ENCODE data around the gene FBXL4. TPM values are rescaled to one million over a fixed set of nuclear protein-coding genes. Genes with fewer than 3 reads are reported as not detected.
A peak's percentile ranks its signal among the peaks of the same experiment; 100 is the strongest.

FBXL4 gene
- total and polyA plus RNA-seq, 2 donors (not counting 1 experiment from before 2014, with no cell fraction given) = 16.8 to 18.1 TPM

DNA sequence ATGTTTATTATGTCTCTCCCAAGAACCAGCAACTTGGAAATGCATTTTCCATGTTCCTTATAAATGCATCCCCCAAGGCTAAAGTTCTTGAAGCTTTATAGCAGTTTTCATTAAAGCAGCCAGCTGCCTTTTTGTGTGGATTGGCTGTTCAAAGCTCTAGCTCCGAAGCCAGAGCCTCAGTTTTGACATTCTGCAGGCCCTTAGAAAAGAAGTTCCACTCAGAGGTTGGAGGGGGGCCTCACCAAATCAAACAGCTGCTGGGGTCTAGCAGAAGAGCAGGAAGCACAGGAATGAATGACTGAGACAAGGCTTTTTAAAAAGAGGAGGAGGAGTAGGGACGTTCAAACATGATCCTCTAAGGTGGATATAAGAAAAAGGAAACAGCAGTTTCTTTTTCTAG lies 117.6 kb downstream of the FBXL4 start:
- no peak for DNase-seq (ENCODE audit: low read depth in 2 of 2)
- Histone ChIP-seq H3K4me2 (ENCODE audit: extremely low read depth, insufficient read depth, low read length) (no peak overlapping the region), H3K4me3 (replicated peaks in 1 of 4; ENCODE audit: control extremely low read depth in 1 of 4, insufficient read depth in 1 of 4, low read depth in 3 of 4, low read length in 4 of 4) (no peak overlapping the region), H4K20me1 (ENCODE audit: control insufficient read depth, extremely low read depth, insufficient read depth, low read length) (no peaks in the 10 kb centered on the region), H2AFZ (ENCODE audit: low read length) (no peak overlapping the region), H3K79me2 (ENCODE audit: control insufficient read depth, insufficient read depth, low read length) (no peaks in the 10 kb centered on the region), H3K36me3 (ENCODE audit: control insufficient read depth, insufficient read depth, low read length) (no peaks in the 10 kb centered on the region), H3K4me1 (ENCODE audit: control insufficient read depth, extremely low read depth, insufficient read depth, low read length) (peaks cover 6% of the 10 kb centered on the region), H3K9me3 (ENCODE audit: control insufficient read depth, insufficient read depth, low read depth, low read length) (no peaks in the 10 kb centered on the region), H3K9ac (ENCODE audit: insufficient read depth, low read length) (no peak overlapping the region), H3K27ac (ENCODE audit: insufficient read depth, low read length) (no peak overlapping the region), H3K27me3 (ENCODE audit: control insufficient read depth, insufficient read depth, low read length) (peaks cover 72% of the 10 kb centered on the region)
- TF ChIP-seq, protein P1, sequence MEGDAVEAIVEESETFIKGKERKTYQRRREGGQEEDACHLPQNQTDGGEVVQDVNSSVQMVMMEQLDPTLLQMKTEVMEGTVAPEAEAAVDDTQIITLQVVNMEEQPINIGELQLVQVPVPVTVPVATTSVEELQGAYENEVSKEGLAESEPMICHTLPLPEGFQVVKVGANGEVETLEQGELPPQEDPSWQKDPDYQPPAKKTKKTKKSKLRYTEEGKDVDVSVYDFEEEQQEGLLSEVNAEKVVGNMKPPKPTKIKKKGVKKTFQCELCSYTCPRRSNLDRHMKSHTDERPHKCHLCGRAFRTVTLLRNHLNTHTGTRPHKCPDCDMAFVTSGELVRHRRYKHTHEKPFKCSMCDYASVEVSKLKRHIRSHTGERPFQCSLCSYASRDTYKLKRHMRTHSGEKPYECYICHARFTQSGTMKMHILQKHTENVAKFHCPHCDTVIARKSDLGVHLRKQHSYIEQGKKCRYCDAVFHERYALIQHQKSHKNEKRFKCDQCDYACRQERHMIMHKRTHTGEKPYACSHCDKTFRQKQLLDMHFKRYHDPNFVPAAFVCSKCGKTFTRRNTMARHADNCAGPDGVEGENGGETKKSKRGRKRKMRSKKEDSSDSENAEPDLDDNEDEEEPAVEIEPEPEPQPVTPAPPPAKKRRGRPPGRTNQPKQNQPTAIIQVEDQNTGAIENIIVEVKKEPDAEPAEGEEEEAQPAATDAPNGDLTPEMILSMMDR (conservative IDR thresholded peaks at IDR 0.05 in 1 of 2, IDR thresholded peaks at IDR 0.05 in 1 of 2; ENCODE audit: low read depth in 1 of 2, low read length in 2 of 2) = no peak
- no peak for TF ChIP-seq EZH2 (IDR thresholded peaks at IDR 0.05; ENCODE audit: low read length, missing control alignments)

DNA sequence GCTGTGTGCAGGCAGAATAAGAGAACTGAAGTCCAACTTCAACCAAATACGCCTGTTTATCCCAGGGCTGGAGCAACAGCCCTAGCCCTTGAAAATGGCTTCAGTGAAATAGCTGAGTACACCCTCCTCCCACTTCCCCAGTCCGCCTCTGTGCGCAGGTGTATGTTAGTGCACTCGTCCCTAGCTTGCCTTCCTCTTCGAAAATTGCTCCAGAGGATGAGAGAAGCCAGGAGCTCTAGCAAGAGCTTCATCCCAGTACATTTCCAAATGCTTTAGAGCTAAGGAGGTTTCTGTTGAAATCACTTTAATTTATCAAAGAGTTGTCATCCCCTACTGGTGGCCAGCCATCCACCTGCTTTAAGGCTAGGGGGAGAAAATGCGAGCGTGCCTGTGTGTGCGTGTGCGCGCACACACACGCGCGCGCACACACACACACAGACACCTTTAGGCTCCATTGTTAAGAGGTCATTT lies 118.8 kb downstream of the FBXL4 start:
- no peaks in the 10 kb centered on the region for H3K9me3 ChIP-seq (ENCODE audit: control insufficient read depth, insufficient read depth, low read depth, low read length)
- no peak overlapping the region for H3K4me3 ChIP-seq (replicated peaks in 1 of 4; ENCODE audit: control extremely low read depth in 1 of 4, insufficient read depth in 1 of 4, low read depth in 3 of 4, low read length in 4 of 4)
- no peak overlapping the region for H3K27ac ChIP-seq (ENCODE audit: insufficient read depth, low read length)
- H3K27me3 ChIP-seq (ENCODE audit: control insufficient read depth, insufficient read depth, low read length) = peaks cover 82% of the 10 kb centered on the region
- no peak overlapping the region for H3K4me2 ChIP-seq (ENCODE audit: extremely low read depth, insufficient read depth, low read length)
- no peak overlapping the region for H3K9ac ChIP-seq (ENCODE audit: insufficient read depth, low read length)
- peaks cover 6% of the 10 kb centered on the region for H3K4me1 ChIP-seq (ENCODE audit: control insufficient read depth, extremely low read depth, insufficient read depth, low read length)
- TF ChIP-seq, protein P1 (conservative IDR thresholded peaks at IDR 0.05 in 1 of 2, IDR thresholded peaks at IDR 0.05 in 1 of 2; ENCODE audit: low read depth in 1 of 2, low read length in 2 of 2) = no peak
- TF ChIP-seq EZH2 (IDR thresholded peaks at IDR 0.05; ENCODE audit: low read length, missing control alignments) = peak; percentile 42
- no peaks in the 10 kb centered on the region for H4K20me1 ChIP-seq (ENCODE audit: control insufficient read depth, extremely low read depth, insufficient read depth, low read length)
- H3K36me3 ChIP-seq (ENCODE audit: control insufficient read depth, insufficient read depth, low read length) = no peaks in the 10 kb centered on the region
- H2AFZ ChIP-seq (ENCODE audit: low read length) = no peak overlapping the region
- no peaks in the 10 kb centered on the region for H3K79me2 ChIP-seq (ENCODE audit: control insufficient read depth, insufficient read depth, low read length)
- DNase-seq (ENCODE audit: low read depth in 2 of 2) = no peak

DNA sequence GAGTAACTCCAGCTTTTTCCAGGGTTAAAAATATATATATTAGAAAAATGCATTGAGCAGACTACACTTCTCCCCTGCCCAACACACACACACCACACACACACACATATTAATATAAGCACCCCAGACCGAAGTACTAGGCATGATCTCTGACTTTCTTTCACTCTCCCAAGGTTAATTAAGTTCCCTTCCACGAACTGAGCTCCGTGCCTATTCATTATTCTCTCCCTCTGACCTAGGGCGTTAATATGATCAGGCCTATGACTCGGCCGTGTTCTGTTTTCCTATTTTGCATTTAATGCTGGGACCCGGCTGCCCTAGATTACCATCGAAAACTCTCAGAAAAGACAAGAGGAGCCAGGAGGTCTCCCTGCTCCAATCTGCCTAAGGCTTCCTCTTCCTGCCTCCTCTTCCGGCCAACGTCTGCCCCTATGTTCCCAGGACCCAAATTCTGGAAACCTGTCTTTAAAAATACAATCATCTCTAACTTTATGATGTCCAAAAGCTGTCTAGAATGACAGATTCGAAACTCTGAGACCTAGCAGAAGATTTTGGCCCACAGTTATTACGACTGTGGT lies 119.4 kb downstream of the FBXL4 start:
- Histone ChIP-seq H3K4me1 (ENCODE audit: control insufficient read depth, extremely low read depth, insufficient read depth, low read length) (peaks cover 6% of the 10 kb centered on the region), H3K4me3 (replicated peaks in 1 of 4; ENCODE audit: control extremely low read depth in 1 of 4, insufficient read depth in 1 of 4, low read depth in 3 of 4, low read length in 4 of 4) (no peak overlapping the region), H2AFZ (ENCODE audit: low read length) (no peak overlapping the region), H3K27ac (ENCODE audit: insufficient read depth, low read length) (no peak overlapping the region), H3K4me2 (ENCODE audit: extremely low read depth, insufficient read depth, low read length) (no peak overlapping the region), H3K36me3 (ENCODE audit: control insufficient read depth, insufficient read depth, low read length) (no peaks in the 10 kb centered on the region), H3K27me3 (ENCODE audit: control insufficient read depth, insufficient read depth, low read length) (peaks cover 87% of the 10 kb centered on the region), H3K9me3 (ENCODE audit: control insufficient read depth, insufficient read depth, low read depth, low read length) (no peaks in the 10 kb centered on the region), H3K79me2 (ENCODE audit: control insufficient read depth, insufficient read depth, low read length) (no peaks in the 10 kb centered on the region), H4K20me1 (ENCODE audit: control insufficient read depth, extremely low read depth, insufficient read depth, low read length) (no peaks in the 10 kb centered on the region), H3K9ac (ENCODE audit: insufficient read depth, low read length) (no peak overlapping the region)
- TF ChIP-seq, protein P1 (conservative IDR thresholded peaks at IDR 0.05 in 1 of 2, IDR thresholded peaks at IDR 0.05 in 1 of 2; ENCODE audit: low read depth in 1 of 2, low read length in 2 of 2) = no peak
- TF ChIP-seq EZH2 (IDR thresholded peaks at IDR 0.05; ENCODE audit: low read length, missing control alignments) = peak; percentile 9
- DNase-seq (ENCODE audit: low read depth in 2 of 2) = no peak
